ENCODE measurements around the gene PHIP.

The PHIP gene

GRCh38 chr6:79005497-79005896, 72.6 kb downstream of the PHIP start:
- H3K27ac ChIP-seq (ENCODE audit: low read depth, low read length): no peak overlapping the region
- no CpG with 5 or more reads among the region's 1 CpG for WGBS
- no peaks in the 10 kb centered on the region for H3K4me1 ChIP-seq (ENCODE audit: insufficient read depth, low read length)
- H3K4me3 ChIP-seq (ENCODE audit: low read length): no peak overlapping the region
- H3K27me3 ChIP-seq (ENCODE audit: insufficient read depth, low read length): no peaks in the 10 kb centered on the region
- H3K9ac ChIP-seq (ENCODE audit: low read depth, low read length): no peak overlapping the region
- peaks cover 97% of the 10 kb centered on the region for H3K36me3 ChIP-seq (ENCODE audit: insufficient read depth, low read length)
- no peaks in the 10 kb centered on the region for H3K9me3 ChIP-seq (ENCODE audit: insufficient read depth, low read depth, low read length)

DNA sequence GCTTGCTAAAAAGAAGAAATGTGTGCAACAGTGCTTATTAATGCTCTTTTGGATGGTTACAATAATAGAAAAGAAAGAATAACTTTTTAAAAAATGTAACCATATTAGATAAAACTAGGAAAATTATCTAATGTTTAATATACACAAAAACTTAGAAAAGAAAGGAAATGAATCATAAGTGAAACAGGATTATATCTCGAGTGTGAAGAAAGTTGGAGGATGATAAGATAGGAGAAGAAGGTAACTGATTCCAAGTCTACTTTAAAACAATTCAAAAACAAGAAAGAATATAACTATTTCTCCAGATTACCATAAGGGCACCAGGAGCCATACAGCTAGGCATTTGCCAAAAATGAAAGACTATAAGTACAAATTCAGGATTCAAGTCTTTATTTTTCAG, 73.0 kb downstream of the PHIP start:
- WGBS: no CpG with 5 or more reads among the region's 1 CpG
- Histone ChIP-seq H3K27ac (ENCODE audit: low read depth, low read length) (no peak overlapping the region), H3K4me3 (ENCODE audit: low read length) (no peak overlapping the region), H3K27me3 (ENCODE audit: insufficient read depth, low read length) (no peaks in the 10 kb centered on the region), H3K36me3 (ENCODE audit: insufficient read depth, low read length) (peaks cover 97% of the 10 kb centered on the region), H3K9me3 (ENCODE audit: insufficient read depth, low read depth, low read length) (no peaks in the 10 kb centered on the region), H3K9ac (ENCODE audit: low read depth, low read length) (no peak overlapping the region), H3K4me1 (ENCODE audit: insufficient read depth, low read length) (no peaks in the 10 kb centered on the region)

- no peak overlapping the region for H3K27ac ChIP-seq (ENCODE audit: low read depth, low read length)
- H3K27me3 ChIP-seq (ENCODE audit: insufficient read depth, low read length): no peaks in the 10 kb centered on the region
- H3K9ac ChIP-seq (ENCODE audit: low read depth, low read length): no peak overlapping the region
- 100% methylated on average over 2 of the region's 2 CpGs for WGBS
- no peak overlapping the region for H3K4me3 ChIP-seq (ENCODE audit: low read length)
- no peaks in the 10 kb centered on the region for H3K4me1 ChIP-seq (ENCODE audit: insufficient read depth, low read length)
- H3K36me3 ChIP-seq (ENCODE audit: insufficient read depth, low read length): peaks cover 97% of the 10 kb centered on the region
- H3K9me3 ChIP-seq (ENCODE audit: insufficient read depth, low read depth, low read length): no peaks in the 10 kb centered on the region
Measured at GRCh38 chr6:79004239-79004638, 73.8 kb downstream of the PHIP start.

- Histone ChIP-seq H3K36me3 (ENCODE audit: insufficient read depth, low read length) (peaks cover 100% of the 10 kb centered on the region), H3K27me3 (ENCODE audit: insufficient read depth, low read length) (no peaks in the 10 kb centered on the region), H3K9me3 (ENCODE audit: insufficient read depth, low read depth, low read length) (no peaks in the 10 kb centered on the region), H3K4me3 (ENCODE audit: low read length) (no peak overlapping the region), H3K9ac (ENCODE audit: low read depth, low read length) (no peak overlapping the region), H3K27ac (ENCODE audit: low read depth, low read length) (no peak overlapping the region), H3K4me1 (ENCODE audit: insufficient read depth, low read length) (no peaks in the 10 kb centered on the region)
- WGBS: no CpG with 5 or more reads among the region's 1 CpG
Measured at GRCh38 chr6:79001415-79001814, 76.6 kb downstream of the PHIP start.

GRCh38 chr6:78999737-79000136, 78.3 kb downstream of the PHIP start:
- Histone ChIP-seq H3K9ac (ENCODE audit: low read depth, low read length) (no peak overlapping the region), H3K27ac (ENCODE audit: low read depth, low read length) (no peak overlapping the region), H3K36me3 (ENCODE audit: insufficient read depth, low read length) (peaks cover 100% of the 10 kb centered on the region), H3K27me3 (ENCODE audit: insufficient read depth, low read length) (no peaks in the 10 kb centered on the region), H3K4me3 (ENCODE audit: low read length) (no peak overlapping the region), H3K9me3 (ENCODE audit: insufficient read depth, low read depth, low read length) (no peaks in the 10 kb centered on the region), H3K4me1 (ENCODE audit: insufficient read depth, low read length) (no peaks in the 10 kb centered on the region)

- Histone ChIP-seq H3K9me3 (ENCODE audit: insufficient read depth, low read depth, low read length) (peaks cover 5% of the 10 kb centered on the region; the same call in 1 of the 2 replicates), H3K36me3 (ENCODE audit: insufficient read depth, low read length) (peaks cover 99% of the 10 kb centered on the region), H3K4me1 (ENCODE audit: insufficient read depth, low read length) (no peaks in the 10 kb centered on the region), H3K27ac (ENCODE audit: low read depth, low read length) (no peak overlapping the region), H3K4me3 (ENCODE audit: low read length) (no peak overlapping the region), H3K27me3 (ENCODE audit: insufficient read depth, low read length) (no peaks in the 10 kb centered on the region), H3K9ac (ENCODE audit: low read depth, low read length) (no peak overlapping the region)
Measured at GRCh38 chr6:78995946-78996345, 82.1 kb downstream of the PHIP start.

DNA sequence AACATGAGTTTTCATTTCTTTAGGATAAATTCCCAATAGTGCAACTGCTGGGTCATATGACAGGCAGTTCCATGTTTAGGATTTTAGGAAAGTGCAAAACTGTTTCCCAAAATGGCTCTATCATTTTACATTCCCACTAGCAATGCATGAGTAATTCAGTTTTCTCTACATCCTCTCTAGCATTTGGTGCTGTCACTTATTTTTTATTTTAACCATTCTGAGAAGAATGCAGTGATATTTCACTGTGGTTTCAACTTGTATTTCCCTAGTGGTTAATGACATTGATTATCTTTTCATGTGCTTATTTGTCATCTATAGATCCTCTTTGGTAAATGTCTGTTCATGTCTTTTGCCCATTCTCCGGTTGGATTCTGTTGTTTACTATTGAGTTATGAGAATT, 82.7 kb downstream of the PHIP start:
- 100% methylated on average over 1 of the region's 1 CpG for WGBS
- Histone ChIP-seq H3K4me1 (ENCODE audit: insufficient read depth, low read length) (no peaks in the 10 kb centered on the region), H3K9me3 (ENCODE audit: insufficient read depth, low read depth, low read length) (peaks cover 5% of the 10 kb centered on the region; the same call in 1 of the 2 replicates), H3K36me3 (ENCODE audit: insufficient read depth, low read length) (peaks cover 99% of the 10 kb centered on the region), H3K4me3 (ENCODE audit: low read length) (no peak overlapping the region), H3K9ac (ENCODE audit: low read depth, low read length) (no peak overlapping the region), H3K27me3 (ENCODE audit: insufficient read depth, low read length) (no peaks in the 10 kb centered on the region), H3K27ac (ENCODE audit: low read depth, low read length) (no peak overlapping the region)

DNA sequence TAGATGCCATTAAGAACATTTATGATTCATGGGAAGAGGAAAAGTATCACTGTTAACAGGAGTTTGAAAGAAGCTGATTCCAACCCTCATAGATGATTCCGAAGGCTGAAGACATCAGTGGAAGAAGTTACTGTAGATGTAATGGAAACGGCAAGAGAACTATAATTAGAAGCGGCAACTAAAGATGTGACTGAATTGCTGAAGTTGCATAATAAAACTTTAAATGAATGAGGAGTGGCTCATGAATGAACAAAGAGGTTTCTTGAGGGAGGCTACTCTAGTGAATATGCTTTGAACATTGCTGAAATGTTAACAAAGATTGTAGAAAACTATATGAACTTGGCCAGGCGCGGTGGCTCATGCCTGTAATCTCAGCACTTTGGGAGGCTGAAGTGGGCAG, 84.1 kb downstream of the PHIP start:
- H3K27me3 ChIP-seq (ENCODE audit: insufficient read depth, low read length): no peaks in the 10 kb centered on the region
- no peaks in the 10 kb centered on the region for H3K4me1 ChIP-seq (ENCODE audit: insufficient read depth, low read length)
- peaks cover 99% of the 10 kb centered on the region for H3K36me3 ChIP-seq (ENCODE audit: insufficient read depth, low read length)
- H3K27ac ChIP-seq (ENCODE audit: low read depth, low read length): no peak overlapping the region
- WGBS: 96% methylated on average over 5 of the region's 5 CpGs
- peaks cover 5% of the 10 kb centered on the region; the same call in 1 of the 2 replicates for H3K9me3 ChIP-seq (ENCODE audit: insufficient read depth, low read depth, low read length)
- H3K9ac ChIP-seq (ENCODE audit: low read depth, low read length): no peak overlapping the region
- H3K4me3 ChIP-seq (ENCODE audit: low read length): no peak overlapping the region

GRCh38 chr6:78989191-78989590, 88.9 kb downstream of the PHIP start:
- H3K27me3 ChIP-seq (ENCODE audit: insufficient read depth, low read length): no peaks in the 10 kb centered on the region

DNA sequence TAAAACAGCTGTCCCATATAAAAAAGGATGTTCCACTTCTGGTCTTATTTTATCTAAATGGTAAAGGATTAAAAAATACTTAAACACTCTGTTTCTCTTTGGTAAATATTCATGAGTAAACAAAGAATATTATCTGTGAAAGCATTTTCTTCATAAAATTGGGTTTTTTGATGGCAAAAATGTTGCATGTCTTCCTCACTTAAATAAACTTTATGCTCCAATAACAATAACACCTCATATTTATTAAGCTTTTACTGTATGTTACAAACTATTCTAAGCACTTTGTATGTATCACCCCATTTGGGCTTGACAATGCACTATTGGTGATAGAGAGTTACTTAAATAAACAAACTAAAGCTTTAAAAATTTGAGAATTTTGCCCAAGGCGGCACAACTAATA, 91.9 kb downstream of the PHIP start:
- Histone ChIP-seq H3K9me3 (ENCODE audit: insufficient read depth, low read depth, low read length) (no peaks in the 10 kb centered on the region), H3K4me3 (ENCODE audit: low read length) (no peak overlapping the region), H3K36me3 (ENCODE audit: insufficient read depth, low read length) (peaks cover 100% of the 10 kb centered on the region), H3K27me3 (ENCODE audit: insufficient read depth, low read length) (no peaks in the 10 kb centered on the region), H3K4me1 (ENCODE audit: insufficient read depth, low read length) (no peaks in the 10 kb centered on the region), H3K9ac (ENCODE audit: low read depth, low read length) (no peak overlapping the region), H3K27ac (ENCODE audit: low read depth, low read length) (no peak overlapping the region)
- 100% methylated on average over 1 of the region's 1 CpG for WGBS

More at GRCh38 chr6:78989191-78989590, 88.9 kb downstream of the PHIP start:
- H3K4me3 ChIP-seq (ENCODE audit: low read length): no peak overlapping the region
- no peak overlapping the region for H3K9ac ChIP-seq (ENCODE audit: low read depth, low read length)
- H3K36me3 ChIP-seq (ENCODE audit: insufficient read depth, low read length): peaks cover 99% of the 10 kb centered on the region
- no peaks in the 10 kb centered on the region for H3K4me1 ChIP-seq (ENCODE audit: insufficient read depth, low read length)
- H3K27ac ChIP-seq (ENCODE audit: low read depth, low read length): no peak overlapping the region
- peaks cover 5% of the 10 kb centered on the region; the same call in 1 of the 2 replicates for H3K9me3 ChIP-seq (ENCODE audit: insufficient read depth, low read depth, low read length)
- 100% methylated on average over 2 of the region's 2 CpGs for WGBS

DNA sequence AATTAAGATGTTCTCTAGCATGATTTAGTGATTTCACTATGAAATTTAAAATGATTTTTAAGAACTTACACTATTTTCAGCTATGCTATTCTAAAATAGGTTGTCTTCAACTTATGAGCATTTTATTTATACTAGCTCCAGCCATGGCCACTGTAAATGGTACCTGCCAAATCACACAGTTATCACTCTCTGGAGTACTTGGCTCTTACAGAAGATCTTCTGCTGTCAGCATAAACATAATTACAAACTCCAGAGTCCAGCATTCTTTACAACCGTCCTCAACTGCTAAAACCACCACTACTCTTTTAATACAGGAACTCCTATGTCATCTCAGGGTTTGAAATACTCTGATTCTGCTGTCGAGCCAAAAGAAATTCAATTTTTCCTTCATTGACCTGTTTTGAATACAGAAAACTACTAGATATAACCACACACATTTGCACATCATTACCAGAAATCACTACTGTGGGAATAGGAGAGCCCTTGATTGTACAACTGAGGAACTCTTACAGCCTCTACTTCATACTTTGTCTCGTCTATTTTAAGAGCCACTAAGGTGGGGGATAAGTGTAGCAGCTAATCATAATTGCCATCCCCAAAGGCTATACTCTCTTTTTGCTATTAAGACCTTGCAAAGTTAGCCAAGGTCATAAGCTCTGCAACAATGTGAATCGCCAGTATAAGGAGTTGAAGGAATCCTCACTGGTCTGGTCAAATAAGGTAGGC, 93.7 kb downstream of the PHIP start:
- Histone ChIP-seq H3K36me3 (ENCODE audit: insufficient read depth, low read length) (peaks cover 100% of the 10 kb centered on the region), H3K4me3 (ENCODE audit: low read length) (no peak overlapping the region), H3K9ac (ENCODE audit: low read depth, low read length) (no peak overlapping the region), H3K4me1 (ENCODE audit: insufficient read depth, low read length) (no peaks in the 10 kb centered on the region), H3K9me3 (ENCODE audit: insufficient read depth, low read depth, low read length) (no peaks in the 10 kb centered on the region), H3K27ac (ENCODE audit: low read depth, low read length) (no peak overlapping the region), H3K27me3 (ENCODE audit: insufficient read depth, low read length) (no peaks in the 10 kb centered on the region)
- WGBS: 93% methylated on average over 4 of the region's 4 CpGs

GRCh38 chr6:78967191-78967590, 110.9 kb downstream of the PHIP start:
- no peak overlapping the region for H3K27ac ChIP-seq (ENCODE audit: low read depth, low read length)
- H3K4me3 ChIP-seq (ENCODE audit: low read length): no peak overlapping the region
- WGBS: 100% methylated on average over 2 of the region's 3 CpGs
- H3K9ac ChIP-seq (ENCODE audit: low read depth, low read length): no peak overlapping the region
- no peaks in the 10 kb centered on the region for H3K9me3 ChIP-seq (ENCODE audit: insufficient read depth, low read depth, low read length)
- H3K36me3 ChIP-seq (ENCODE audit: insufficient read depth, low read length): peaks cover 93% of the 10 kb centered on the region
- H3K27me3 ChIP-seq (ENCODE audit: insufficient read depth, low read length): no peaks in the 10 kb centered on the region
- no peaks in the 10 kb centered on the region for H3K4me1 ChIP-seq (ENCODE audit: insufficient read depth, low read length)

Data from HUES64 (cell line).